Peyer's patch (tissue), 4 donors: ENCODE results near the gene IFT122. TPM values are rescaled to one million over a fixed set of nuclear protein-coding genes. Genes with fewer than 3 reads are reported as not detected.
"Not testable (repeated sequence)": the region's sequence is repeated elsewhere in the genome, so short reads cannot be mapped to it uniquely, and the experiment has no call there.

Experiments
- DNase-seq, 3 donors: peaks; one replicate each; pipeline ENCODE4 v3.0.0-alpha.2; 2017 to 2019
- H3K27ac ChIP-seq, 4 donors: fragments of 200-600 bp; sonication (generic); one replicate each; pipeline ENCODE4 v1.5.1; 2016 to 2019
- H3K27me3 ChIP-seq, 2 donors: fragments of 200-600 bp; sonication (generic); one replicate each; pipeline ENCODE4 v1.5.1; 2019
- H3K36me3 ChIP-seq, 3 donors: fragments of 200-600 bp; sonication (generic); one replicate each; pipeline ENCODE4 v1.5.1; 2016 to 2019
- H3K4me1 ChIP-seq, 4 donors: fragments of 200-600 bp; sonication (generic); one replicate each; pipeline ENCODE4 v1.5.1; 2016 to 2019
- H3K4me3 ChIP-seq, 4 donors: fragments of 200-600 bp; sonication (generic); 1 replicate in 3 of 4; 2 replicates in 1 of 4; pipeline ENCODE4 v1.5.1; 2016 to 2019; ENCODE audit warnings: mild to moderate bottlenecking in 1 of 4
- H3K9me3 ChIP-seq, 4 donors: fragments of 200-600 bp; sonication (generic); one replicate each; pipeline ENCODE4 v1.5.1; 2016 to 2019; ENCODE audit warnings: mild to moderate bottlenecking in 1 of 4
- CTCF ChIP-seq, 6 experiments: fragments of 450-650 bp in 4 of 6; fragments of 200-600 bp in 2 of 6; sonication (generic) in 1 of 6; IDR thresholded peaks; one replicate each; pipeline ENCODE4 v1.5.1; 2017 to 2019; ENCODE audit warnings: antibody characterized with exemption in 6 of 6, mild to moderate bottlenecking in 3 of 6, moderate library complexity in 1 of 6
- POLR2A ChIP-seq, 2 donors: fragments of 450-650 bp; IDR thresholded peaks; one replicate each; pipeline ENCODE4 v1.5.1; 2017; ENCODE audit warnings: antibody characterized with exemption in 2 of 2, mild to moderate bottlenecking in 2 of 2, moderate library complexity in 2 of 2
- total RNA-seq, 4 donors: library from RNA; depleted of rRNA; stranded (reverse); fragments of >200 nt; gene quantifications; one replicate each; pipeline ENCODE4 v1.1.0, GENCODE V29; 2016

Gene IFT122
- total RNA-seq, 4 donors from 2014 or later = 10.9 to 85.0 (median 26.4) TPM

- TF ChIP-seq POLR2A (IDR thresholded peaks at IDR 0.05) (no peak), CTCF (IDR thresholded peaks at IDR 0.05) (no peak)
- no peak overlapping the region for H3K27ac ChIP-seq
- H3K4me1 ChIP-seq = peaks cover 0 to 5% (median 0%) of the 10 kb centered on the region in 4 donors
- H3K36me3 ChIP-seq = peaks cover 0 to 17% (median 0%) of the 10 kb centered on the region in 3 donors
- no peaks in the 10 kb centered on the region for H3K27me3 ChIP-seq
- no peak overlapping the region for H3K4me3 ChIP-seq
- H3K9me3 ChIP-seq = no peaks in the 10 kb centered on the region
- DNase-seq = no peak
Observed at GRCh38 chr3:129483870-129484269, 43.8 kb downstream of the IFT122 start.

- DNase-seq, H3K36me3 ChIP-seq, H3K27me3 ChIP-seq, H3K4me3 ChIP-seq, H3K4me1 ChIP-seq, H3K9me3 ChIP-seq: not testable (repeated sequence)
- peak overlapping the region in 2 of 4 donors; percentile 68 to 73 for H3K27ac ChIP-seq
Observed at GRCh38 chr3:129485146-129485545, 45.1 kb downstream of the IFT122 start.

- TF ChIP-seq POLR2A (IDR thresholded peaks at IDR 0.05) (no peak), CTCF (IDR thresholded peaks at IDR 0.05) (no peak)
- no peaks in the 10 kb centered on the region for H3K27me3 ChIP-seq
- peak overlapping the region in 3 of 4 donors; percentile 53 to 73 (median 68) for H3K27ac ChIP-seq
- peaks cover 0 to 5% (median 0%) of the 10 kb centered on the region in 4 donors for H3K4me1 ChIP-seq
- H3K4me3 ChIP-seq = no peak overlapping the region
- H3K36me3 ChIP-seq = peaks cover 0 to 8% (median 0%) of the 10 kb centered on the region in 3 donors
- H3K9me3 ChIP-seq = no peaks in the 10 kb centered on the region
- DNase-seq = peak in 2 of 3 donors; percentile 34 to 83
Observed at GRCh38 chr3:129485721-129486663, 46.0 kb downstream of the IFT122 start.

GRCh38 chr3:129486664-129487035 is 46.6 kb downstream of the IFT122 start:
- Histone ChIP-seq H3K36me3 (peaks cover 0 to 8% (median 0%) of the 10 kb centered on the region in 3 donors), H3K4me1 (peaks cover 0 to 5% (median 0%) of the 10 kb centered on the region in 4 donors), H3K4me3 (no peak overlapping the region), H3K27ac (peak overlapping the region in 3 of 4 donors; percentile 52 to 68 (median 53)), H3K9me3 (no peaks in the 10 kb centered on the region), H3K27me3 (no peaks in the 10 kb centered on the region)
- no peak for TF ChIP-seq POLR2A (IDR thresholded peaks at IDR 0.05)
- no peak for TF ChIP-seq CTCF (IDR thresholded peaks at IDR 0.05)
- DNase-seq = no peak

- Histone ChIP-seq H3K36me3 (peaks cover 0 to 4% (median 0%) of the 10 kb centered on the region in 3 donors), H3K27ac (no peak overlapping the region), H3K4me3 (no peak overlapping the region), H3K4me1 (no peaks in the 10 kb centered on the region), H3K9me3 (no peaks in the 10 kb centered on the region), H3K27me3 (no peaks in the 10 kb centered on the region)
- TF ChIP-seq POLR2A (IDR thresholded peaks at IDR 0.05) (no peak), CTCF (IDR thresholded peaks at IDR 0.05) (no peak)
- DNase-seq = no peak
Observed at GRCh38 chr3:129487183-129487867, 47.3 kb downstream of the IFT122 start.

- H3K4me3 ChIP-seq, DNase-seq, H3K4me1 ChIP-seq, H3K9me3 ChIP-seq, H3K27me3 ChIP-seq, H3K36me3 ChIP-seq, H3K27ac ChIP-seq: not testable (repeated sequence)
Observed at GRCh38 chr3:129487868-129488335, 47.9 kb downstream of the IFT122 start.

GRCh38 chr3:129489258-129489657 is 49.2 kb downstream of the IFT122 start:
- H3K27me3 ChIP-seq, H3K9me3 ChIP-seq, DNase-seq, H3K4me1 ChIP-seq, H3K27ac ChIP-seq, H3K4me3 ChIP-seq, H3K36me3 ChIP-seq: not testable (repeated sequence)
